HL-60/S4 (cell line): ENCODE results near the gene PHF8.

Experiments used
- in situ Hi-C: fragments of 300-500 bp; cut with MboI; formaldehyde crosslinking; loops from 2 replicates; pipeline ENCODE4 v1.14.3; 2022; ENCODE audit warnings: low sequenced_read_pairs

Gene PHF8

DNA sequence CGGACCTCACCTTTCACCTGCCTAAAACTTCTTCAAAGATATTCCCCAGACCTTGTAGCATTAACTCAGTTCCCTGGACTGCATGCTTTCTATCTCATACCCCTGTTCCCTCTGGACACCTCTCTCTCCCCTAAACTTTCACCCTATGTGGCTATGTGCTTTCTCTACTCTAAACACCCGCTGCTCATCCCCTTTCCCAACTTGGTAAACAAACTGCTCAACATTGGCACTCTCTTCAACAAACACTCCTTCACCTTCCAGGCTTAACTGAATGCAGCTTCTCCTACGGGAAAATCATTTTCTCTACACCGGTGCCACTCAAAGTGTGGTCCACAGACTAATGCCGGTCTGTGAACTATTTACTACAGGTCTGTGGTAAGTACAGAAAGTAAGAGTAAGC, 19.9 kb downstream of the PHF8 start:
- in situ Hi-C loops, result no loop called here

DNA sequence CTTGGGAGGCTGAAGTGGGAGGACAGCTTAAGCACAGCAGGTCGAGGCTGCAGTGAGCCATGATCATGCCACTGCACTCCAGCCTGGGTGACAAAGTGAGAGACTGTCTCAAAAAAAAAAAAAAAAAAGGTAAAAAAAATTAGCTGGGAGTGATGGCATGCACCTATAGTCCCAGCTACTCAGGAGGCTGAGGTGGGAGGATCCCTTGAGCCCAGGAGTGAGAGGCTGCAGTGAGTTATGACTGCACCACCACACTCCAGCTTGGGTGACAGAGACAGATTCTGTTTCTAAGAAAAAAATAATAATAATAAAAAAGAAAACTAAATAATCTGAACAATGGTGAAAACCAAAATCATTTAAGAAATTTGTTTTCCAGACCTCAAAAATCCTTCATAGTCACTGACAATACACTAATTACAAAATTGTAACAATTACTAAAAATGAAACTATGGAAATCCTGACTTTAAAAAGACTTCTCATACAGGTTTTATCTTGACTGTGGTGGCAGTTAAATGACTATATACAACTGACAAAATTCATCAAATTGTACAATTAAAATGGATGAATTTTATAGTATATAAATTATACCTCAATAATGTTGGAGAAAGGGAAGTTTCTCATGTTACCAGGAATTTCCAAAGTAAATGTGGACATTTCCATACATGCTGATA, 31.3 kb downstream of the PHF8 start:
- in situ Hi-C loops, result no loop called here

DNA sequence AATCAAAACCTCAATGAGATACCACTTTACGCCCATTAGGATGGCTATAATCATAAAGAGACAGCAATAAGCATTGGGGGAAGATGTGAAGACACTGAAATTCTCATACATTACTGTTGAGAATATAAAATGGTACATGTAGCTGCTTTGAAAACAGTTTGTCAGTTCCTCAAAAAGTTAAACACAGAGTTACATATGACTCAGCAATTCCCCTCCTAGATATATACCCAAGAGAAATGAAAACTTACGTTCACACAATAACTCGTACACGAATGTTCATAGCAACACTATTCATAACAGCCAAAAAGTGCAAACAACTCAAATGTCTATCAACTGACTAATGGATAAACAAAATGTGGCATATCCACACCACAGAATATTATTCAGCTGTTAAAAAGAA, 36.6 kb downstream of the PHF8 start:
- in situ Hi-C loops, result no loop called here

DNA sequence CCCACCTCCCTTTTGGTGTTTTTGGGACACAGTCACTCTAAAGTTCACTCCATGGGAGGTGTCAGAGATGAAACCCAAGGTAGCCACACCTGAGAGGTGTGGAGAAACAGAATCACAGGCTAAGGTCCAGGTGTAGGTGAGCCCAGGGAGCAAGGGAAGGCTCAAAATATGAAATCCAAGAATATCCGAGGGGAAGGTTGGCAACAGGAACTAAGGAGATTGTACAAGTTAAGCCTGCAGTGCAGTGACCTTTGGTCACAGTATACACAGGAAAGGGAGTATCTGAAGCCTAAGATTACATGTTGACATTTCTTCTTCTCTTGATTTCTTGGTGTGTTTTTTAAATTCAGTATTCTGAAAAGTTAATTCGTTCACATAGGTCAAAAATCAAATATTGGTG, 46.5 kb downstream of the PHF8 start:
- in situ Hi-C loops, result no loop called here

DNA sequence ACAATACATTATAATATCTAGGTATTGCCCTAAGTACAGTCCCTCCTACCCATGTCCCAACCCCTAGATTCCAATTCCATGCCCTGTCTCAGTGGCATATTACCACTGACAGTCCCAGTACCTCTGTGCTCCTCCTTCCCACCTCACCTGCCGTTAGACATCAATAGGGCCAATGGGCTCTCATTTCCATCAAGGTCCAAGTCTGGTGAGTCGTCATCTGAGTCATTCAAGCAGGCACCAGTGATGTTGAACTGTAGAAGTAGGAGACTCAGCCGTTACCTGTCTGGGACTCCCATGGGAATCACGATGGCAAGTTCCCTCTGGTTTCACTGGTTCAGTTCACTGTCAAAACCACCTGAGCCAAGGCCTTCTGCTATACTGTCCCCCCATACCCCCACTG, 51.7 kb downstream of the PHF8 start:
- in situ Hi-C loops, result no loop called here

DNA sequence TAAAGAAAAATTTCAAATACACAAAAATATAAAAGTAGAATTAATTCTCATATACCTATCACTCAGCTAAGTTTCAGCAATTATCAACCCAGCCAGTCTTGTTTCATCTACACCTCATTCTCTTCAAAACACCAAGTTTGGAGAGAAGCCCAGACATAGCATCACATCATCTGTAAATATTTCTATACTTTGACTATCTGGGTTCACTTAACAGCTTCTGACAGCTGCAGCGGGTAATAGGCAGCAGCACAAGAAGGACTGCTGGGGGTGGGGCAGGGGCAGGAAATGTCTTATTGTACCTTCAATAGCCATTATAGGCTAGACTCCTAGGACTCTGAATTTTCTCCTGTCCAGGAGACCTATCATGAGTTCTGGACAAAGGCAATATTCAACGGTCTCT, 54.1 kb downstream of the PHF8 start:
- in situ Hi-C loops, result no loop called here

DNA sequence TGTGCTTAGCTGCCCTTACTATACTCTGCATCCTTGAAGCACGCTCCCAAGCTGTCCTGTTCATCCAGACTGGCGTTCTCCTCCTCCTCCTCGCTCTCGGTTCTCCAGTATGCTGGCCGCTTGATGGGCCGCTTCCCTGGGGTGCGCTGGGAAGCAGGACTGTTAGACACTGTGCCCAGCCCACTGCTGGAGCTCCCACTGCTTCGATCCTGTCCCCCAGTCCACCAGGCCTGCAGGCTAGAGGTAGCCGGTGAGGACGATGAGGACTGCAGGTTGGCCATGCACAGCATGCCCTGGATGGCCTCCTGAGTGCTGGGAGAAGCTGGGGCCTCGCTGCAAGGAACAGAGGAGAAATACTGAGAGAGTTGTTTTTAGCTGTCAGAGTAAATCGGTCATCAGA, 59.4 kb downstream of the PHF8 start:
- in situ Hi-C loops, result no loop called here

DNA sequence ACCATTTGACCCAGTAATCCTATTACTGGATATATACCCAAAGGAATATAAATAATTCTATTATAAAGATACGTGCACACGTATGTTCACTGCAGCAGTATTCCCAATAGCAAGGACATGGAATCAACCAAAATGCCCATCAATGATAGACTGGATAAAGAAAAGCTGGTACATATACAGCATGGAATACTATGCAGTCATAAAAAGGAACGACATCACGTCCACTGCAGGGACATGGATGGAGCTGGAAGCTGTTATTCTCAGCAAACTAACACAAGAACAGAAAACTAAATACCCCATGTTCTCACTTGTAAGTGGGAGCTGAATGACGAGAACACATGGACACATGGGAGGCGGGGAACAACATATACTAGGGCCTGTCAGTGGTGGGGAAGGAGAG, 69.7 kb downstream of the PHF8 start:
- in situ Hi-C loops, result no loop called here

DNA sequence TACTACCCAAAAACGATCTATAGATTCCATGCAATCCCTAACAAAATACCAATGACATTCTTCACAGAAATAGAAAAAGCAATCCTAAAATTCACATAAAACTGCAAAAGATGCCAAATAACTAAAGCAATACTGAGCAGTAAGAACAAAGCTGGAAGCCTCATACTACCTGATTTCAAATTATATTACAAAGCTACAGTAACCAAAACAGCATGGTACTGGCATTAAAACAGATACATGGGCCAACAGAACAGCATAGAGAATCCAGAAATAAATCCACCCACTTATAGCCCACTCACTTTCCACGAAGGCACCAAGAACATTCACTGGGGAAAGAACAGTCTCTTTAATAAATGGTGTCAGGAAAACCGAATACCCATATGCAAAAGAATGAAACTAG, 74.7 kb downstream of the PHF8 start:
- in situ Hi-C loops, result no loop called here

DNA sequence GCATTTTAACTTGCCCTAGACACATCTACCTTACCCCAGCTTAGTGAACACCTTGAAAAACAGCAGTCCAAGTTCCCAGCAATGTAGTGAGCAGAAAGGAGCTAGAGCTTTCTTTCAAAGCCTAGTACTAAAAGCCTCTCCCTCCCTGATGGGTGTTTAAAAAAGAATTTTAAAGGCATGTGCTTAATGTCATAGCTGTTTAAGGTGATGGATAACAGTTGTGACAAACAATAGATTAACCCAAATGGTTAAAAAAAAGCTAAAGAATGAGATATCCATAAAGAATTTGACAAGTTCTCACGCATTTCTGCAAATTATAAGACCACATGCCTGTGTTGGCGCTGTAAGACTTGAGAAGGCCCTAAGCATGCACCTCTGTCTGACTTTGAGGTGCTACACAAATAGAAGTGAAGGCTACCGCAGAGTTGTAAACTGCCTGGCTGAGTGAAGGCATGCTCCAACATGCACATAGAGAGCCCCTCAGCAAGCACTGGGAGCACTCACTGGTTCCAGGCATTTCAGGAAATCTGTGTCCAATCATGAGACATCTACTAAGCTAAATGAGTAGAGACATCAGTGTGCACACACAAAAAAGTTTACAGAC, 94.0 kb downstream of the PHF8 start:
- in situ Hi-C loops, result no loop called here

DNA sequence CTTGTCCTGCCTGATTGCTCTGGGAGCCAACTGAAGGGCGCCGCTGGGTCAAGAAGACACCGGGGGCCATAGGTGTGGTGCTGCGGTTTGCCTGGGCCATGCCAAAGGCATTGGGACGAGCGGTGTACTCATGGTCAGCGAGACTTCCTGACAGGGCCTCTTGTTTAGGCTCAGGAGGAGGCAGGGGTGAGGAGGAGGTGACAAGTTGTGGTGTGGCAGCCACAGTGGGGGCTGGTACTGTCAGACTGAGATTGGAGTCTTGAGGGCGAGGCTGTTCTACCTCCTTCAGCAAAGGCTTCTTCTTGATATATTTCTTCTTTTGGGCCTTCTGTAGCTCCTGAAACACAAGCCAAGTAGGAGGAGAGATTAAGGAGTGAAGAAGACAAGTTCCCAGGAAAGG, 104.1 kb downstream of the PHF8 start:
- in situ Hi-C loops, result no loop called here

DNA sequence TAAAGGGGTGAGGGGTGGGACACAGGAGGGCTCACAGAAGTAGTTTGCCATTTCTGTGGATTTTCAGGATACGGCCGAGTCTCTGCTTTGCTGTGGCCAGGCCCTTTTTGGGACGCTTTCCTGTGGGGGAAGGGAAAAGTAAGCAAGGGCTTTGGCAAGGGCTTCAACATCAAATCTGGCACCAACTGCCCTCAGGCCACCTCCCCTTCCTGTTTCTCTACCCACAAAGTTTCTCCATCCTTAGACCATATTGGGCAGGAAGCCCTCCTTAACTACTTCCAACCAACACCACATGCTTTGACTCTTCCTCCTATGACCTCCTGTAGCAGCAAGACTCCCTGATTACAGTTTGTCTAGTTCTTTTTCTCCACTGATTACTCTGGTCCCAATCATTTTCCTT, 105.1 kb downstream of the PHF8 start:
- in situ Hi-C loops, result no loop called here

DNA sequence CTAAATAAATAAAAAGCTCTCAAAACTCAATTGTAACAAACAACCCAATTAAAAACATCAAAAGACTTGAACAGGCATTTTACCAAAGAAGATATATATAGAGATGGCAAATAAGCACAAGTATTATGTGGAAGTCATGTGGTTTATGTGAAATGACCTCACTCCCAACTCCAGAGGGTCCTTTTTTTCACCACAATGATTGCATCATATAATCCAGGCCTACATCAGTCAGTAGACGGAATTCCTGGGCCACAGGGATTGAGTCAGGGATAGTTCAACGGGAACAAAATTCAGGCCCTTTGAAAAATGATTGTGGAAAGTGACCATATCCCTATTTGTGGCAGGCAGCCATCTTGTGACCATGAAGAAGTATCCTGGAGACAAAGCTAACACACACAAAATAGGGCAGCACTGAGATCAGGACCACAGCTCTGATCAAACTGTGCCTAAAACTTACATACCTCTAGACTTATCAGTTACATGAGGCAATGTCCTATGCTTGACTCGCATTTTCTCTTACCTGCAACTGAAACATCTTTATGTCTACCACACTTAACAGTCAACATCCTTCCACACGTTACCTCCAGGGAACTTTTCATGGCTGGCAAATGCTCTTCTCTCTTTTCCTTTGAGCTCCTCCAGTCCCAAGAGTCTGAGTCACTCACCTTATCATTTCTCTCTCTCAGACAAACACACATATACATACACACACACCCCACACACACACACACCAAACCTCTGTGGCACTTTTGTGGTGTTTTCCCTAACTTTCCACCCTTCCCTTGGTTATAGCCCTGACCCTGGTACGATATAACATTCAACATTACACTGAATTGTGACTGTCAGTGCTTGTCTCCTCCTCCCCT, 113.5 kb downstream of the PHF8 start:
- in situ Hi-C loops, result no loop called here

DNA sequence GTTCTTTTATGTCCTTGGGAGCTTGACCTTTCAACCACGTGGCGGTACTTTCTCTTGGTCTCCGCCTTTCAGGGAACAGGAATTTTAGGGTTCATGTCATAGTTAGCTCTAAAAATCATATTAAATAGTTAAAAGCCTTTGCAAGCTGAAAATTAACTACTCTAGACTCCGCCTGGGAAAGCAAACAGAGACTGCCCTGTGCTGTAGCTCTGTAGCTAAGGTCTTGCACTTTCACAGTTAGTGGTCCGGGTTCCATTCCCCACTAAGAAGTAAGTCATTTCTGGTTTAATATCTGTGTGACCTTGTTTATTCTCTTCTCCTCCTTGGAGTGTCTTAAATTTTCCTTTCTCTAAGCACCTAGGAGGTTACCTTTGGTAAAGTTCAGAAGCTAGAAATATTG, 118.2 kb downstream of the PHF8 start:
- in situ Hi-C loops, result no loop called here

DNA sequence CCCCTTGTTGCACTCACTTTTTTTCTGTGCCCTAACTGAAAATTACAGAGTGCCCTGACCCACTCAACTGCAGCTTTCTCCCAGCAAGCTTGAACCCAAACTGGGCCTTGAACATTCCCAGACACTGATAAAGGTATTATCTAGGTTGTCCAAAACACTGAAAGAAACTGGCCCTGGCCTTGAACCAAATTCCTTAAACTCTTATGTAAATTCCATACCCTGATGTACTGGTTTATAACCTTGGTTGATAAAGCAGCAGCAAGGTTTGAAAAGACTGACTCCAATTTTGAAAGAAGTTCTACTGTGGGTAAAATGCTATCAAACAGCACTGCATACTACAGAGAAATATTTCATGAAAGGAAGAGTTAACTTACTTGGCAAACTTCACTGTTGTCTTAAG, 125.6 kb downstream of the PHF8 start:
- in situ Hi-C loops, result no loop called here

DNA sequence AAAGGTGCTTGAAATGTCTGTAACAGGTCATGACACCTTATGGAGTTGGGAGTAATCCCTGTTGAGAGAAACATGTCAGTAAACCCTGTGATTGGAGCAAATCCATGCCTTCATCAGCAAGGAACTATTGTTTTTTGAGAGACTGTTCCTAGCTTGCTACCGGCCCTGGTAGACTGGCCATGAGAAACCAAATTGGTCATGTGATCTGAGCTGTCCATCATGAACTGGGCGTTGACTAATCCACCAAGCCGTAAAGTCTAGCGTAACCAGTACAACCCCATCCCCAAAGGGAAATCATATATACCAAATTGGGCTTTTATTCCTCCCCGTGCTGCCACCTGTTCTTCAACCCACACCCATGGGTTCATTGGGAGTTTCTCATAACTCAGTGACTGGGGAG, 143.7 kb downstream of the PHF8 start:
- in situ Hi-C loops, result no loop called here

DNA sequence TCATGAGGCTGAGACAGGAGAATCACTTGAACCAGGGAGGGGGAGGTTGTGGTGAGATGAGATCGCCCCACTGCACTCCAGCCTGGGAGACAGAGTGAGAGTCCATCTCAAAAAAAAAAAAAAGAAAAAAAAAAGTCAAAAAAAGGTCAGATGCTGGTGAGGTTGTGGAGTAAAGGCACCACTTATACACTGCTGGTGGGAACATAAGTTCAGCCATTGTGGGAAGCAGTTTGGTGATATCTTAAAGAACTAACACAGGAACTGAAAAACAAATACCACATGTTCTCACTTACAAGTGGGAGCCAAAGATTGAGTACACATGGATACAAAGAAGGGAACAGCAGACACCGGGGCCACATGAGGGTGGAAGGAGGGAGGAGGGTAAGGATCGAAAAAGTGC, 149.0 kb downstream of the PHF8 start:
- in situ Hi-C loops, result no loop called here
